ENCODE data around the gene FGD4. TPM values are rescaled to one million over a fixed set of nuclear protein-coding genes. Genes with fewer than 3 reads are reported as not detected.

FGD4 gene
- 0.59 and 3.0 TPM in 2 replicates for total RNA-seq (2014; rRNA removed; shearing (Covaris generic))

DNA sequence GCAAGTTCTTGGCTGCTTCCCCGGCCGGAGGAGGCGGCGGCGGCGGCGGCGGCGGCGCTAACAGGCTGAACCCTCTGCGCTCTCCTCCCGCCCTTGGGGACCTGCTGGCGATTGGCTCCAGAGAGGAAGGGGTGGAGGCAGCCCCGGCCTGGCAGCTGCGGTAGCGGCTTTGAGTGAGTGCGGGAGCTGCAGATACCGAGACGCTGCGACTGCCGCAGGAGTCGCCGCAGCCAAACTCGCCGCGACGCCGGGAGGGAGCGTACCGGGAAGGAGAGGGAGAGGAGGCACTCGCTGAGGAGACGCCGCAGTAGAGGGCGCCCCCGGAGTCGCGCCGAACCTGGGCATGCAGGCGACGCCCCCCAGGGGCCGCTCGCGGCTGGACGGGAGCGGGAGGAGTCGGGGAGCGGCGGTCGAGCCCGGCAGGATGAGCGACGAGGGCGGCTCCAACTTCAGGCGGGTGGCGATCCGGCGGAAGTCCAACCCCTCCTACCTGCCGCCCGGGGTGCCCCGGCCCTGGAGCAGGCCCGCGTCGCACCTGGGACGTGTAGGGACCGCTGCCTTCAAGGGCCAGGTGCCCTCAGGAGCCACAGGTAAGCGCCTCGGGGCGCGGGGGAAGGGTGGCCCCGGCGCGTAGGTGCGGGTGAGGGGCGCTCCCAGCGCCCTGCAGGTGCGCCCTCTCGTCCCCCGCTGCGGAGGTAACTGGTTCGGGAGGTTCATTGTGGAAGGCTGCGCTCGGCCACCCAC lies at the start of gene FGD4:
Gene FGD4 (plus strand): TSS at position 189 of the 744 bp plus-strand sequence.
- DNase-seq (ENCODE audit: low read depth), result peak; percentile 86

DNA sequence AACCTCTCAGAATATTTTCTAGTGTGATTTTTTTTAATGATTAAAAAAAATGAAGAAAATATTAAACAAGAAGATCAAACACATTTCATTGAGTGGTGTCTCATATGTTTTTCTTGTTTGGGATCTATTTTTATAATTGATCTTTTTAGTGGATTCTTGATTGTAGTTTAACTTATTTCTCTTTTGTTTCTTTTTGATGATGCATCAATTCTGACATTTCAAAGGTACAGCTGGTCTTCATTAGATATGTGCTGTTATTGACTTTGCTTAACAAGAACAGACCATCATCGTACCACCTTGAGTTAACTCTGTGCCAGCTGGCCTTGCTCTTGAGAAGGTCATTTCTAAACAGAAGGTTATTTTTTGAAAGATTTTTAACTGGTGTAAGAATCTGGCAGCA lies 45.8 kb upstream of the FGD4 start:
- DNase-seq (ENCODE audit: low read depth), result no peak

DNA sequence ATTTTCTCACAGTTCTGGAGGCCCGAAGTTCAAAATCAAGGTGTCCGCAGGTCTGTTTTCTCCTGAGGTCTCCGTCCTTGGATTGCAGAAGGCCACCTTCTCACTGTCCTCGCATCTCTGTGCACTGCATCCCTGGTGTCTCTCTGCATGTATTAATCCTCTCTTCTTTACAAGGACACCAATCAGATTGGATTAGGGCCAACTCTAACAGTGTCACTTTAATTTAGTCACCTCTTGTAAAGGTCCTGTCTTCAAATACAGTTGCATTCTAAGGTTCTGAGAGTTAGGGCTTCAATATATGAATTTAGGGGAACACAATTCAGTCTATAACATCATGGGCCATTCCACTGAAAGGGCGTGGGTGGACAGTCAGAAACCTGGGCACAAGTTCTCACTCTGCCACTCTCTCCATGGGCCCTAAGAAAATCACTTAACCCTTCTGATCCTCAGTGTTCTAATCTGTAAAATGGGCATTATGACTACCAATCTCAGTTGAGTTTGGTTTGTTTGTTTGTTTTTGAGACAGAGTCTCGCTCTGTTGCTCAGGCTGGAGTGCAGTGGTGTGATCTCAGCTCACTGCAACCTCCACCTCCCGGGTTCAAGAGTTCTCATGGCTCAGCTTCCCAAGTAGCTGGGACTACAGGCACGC lies 41.6 kb upstream of the FGD4 start:
- no peak for DNase-seq (ENCODE audit: low read depth)

DNA sequence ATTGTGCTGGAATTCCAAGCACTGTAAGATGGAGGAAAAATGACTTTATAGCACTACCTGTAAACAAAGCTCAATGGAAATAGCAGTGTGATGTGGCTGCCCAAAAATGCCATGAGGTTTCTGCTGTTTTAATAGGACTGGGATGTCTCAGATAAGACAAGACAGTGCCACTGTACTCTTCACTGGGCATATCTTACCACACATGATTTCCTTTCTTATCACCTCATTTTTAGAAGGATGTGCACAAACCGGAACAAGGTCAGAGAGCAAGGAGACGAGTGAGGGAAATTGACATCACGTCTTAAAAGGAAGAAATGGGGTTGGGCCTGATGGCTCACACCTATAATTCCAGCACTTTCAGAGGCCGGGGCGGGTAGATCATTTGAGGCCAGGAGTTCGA lies 38.4 kb upstream of the FGD4 start:
- DNase-seq (ENCODE audit: low read depth), result no peak

DNA sequence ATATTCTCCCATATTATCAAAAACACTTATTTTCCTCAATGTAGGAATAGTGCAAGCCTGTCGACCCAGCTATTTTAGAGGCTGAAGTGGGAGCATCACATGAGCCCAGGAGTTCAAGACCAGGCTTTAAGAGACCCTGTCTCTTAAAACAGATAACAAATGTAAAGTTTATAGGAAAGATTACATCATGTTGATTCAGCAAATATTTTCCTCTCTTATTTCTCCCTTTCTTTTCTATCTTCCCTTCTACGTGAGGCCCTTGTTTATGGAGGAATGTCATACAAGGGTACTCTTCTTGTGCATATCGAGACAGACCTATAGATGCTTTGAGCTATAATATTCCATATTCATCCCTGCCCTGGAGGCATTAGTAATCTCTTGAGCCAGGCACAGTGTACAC lies 36.5 kb upstream of the FGD4 start:
- DNase-seq (ENCODE audit: low read depth), result no peak

DNA sequence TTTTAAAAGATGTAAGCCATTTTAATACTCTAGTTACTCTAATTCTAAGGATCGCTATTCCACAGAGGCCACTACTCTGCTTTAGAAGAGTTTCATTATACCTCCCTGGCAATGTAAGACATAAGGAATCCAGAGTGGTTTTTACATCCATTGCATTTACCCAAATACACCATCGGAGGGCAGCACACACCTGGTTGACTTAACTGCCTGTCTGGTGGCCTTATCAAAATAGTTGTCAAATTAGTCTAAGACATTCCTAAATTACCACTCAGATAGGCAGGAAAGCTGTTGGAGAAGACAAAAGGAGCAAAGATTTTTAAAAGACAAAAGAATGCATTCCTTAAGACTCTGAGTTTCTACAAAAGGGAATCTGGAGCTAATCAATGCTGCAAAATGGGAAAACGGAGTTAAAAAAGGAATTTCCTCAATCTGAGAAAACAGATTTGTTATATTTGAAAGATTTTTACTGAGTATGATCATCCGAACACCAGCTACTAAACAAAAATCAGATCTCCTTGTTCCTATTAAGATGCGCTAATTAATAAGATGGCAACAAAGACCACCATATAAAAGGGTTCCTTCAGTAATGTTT lies 33.8 kb upstream of the FGD4 start:
- peak; percentile 71 for DNase-seq (ENCODE audit: low read depth)

DNA sequence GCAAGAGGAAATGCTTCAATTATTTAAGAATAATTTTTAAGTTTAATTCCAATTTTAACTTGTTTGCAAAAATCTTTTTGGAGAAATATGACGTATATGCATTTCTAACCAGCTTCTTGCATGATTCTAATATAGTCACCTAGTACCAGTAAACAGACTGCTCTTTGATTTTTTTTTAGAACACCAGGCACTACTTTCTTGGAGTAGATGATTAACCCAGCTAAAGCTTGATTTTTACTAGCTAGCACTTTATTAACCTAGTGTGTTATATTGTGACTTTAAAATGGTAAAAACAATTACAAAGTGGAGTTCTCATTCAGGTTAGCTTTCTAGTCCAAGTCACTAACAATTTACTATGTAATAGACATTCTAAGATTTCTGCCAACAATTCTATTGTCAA lies 32.6 kb upstream of the FGD4 start:
- DNase-seq (ENCODE audit: low read depth), result no peak

DNA sequence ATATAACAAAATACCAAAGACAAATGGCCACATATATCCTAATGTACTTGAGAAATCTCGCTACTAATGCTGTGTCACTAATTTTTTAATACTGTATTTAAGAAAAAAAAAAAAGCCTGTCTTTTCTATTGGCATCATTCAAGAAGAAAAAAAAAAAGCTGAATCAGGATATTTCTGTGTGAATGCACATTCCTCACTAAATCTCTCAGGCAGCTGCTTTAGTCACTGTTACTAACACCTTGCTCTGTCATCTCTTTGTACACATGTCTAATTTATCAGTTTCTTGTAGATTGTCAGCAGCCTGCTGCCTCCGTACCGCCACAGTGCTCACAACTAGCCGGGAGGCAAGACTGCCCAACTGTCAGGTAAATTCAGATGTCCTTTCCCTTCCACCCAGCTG lies 32.0 kb upstream of the FGD4 start:
- DNase-seq (ENCODE audit: low read depth), result no peak

DNA sequence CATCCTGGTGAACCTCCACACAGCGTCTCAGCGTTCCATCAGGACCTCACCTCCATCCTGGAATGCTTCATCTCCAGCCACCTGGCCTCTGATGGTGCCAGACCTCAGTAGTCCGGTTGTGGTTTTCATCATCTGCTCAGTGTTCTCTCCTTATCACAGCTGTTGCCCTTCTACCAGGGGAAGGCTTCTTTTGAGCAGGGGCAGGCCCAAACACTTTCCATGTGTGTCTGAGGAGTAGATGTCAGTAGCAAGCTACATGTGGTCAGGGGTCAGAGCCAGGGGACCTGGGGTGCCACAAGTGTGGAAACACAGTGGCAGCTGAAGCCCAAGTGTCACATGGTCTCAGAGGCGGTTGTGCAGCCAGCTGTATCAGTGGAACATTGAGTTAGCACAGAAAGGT lies 30.2 kb upstream of the FGD4 start:
- DNase-seq (ENCODE audit: low read depth), result no peak

DNA sequence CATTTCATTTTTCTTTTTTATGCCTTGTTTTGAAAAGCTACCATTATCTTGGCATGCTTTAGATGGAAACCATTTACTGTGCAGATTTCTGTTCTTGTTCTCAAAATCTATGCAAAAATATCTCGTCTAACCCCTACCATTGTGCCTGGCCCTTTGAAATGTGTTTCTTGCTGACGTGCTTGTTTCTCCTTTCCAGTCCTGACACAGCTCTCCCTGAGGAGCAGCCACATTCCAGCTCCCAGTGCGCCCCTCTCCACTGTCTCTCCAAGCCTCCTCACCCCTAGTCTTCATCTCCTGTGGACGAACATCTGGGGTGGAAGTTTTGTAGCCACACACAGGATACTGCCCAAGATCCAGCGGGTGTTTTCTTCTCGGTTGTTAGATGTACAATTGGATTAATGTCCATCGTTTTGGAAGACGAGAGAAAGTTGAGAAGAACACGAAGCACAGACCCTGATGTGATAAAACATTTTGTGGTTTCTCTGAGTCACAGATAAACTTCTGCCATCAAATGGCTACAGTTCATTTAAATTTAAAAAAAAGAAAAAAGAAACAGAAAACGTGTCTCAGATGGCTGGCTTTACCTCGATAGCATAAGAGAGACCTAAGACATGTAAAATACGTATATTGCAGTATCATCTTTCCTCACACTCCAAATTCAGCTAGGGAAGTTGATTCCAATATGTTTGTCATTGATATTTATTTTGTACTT lies 21.9 kb upstream of the FGD4 start:
- DNase-seq (ENCODE audit: low read depth), result no peak

DNA sequence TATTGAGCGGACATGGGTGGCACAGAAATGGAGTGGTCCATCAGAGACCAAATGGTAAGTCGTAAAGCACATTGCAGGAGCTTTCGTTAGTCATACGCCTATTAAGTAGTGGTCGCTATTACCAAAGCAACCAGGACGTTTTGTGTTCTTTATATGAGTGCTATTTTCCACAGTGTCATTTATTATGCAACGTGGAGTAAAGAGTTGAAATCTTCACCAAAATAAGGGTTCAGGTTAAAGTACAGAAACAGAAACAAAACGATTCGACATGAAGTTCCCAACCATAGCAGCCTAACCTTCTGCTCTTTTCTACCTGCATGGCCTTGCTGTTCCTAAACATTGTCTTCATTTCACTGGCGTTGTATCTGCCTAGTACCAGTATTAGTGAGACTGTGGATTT lies 20.1 kb upstream of the FGD4 start:
- no peak for DNase-seq (ENCODE audit: low read depth)

DNA sequence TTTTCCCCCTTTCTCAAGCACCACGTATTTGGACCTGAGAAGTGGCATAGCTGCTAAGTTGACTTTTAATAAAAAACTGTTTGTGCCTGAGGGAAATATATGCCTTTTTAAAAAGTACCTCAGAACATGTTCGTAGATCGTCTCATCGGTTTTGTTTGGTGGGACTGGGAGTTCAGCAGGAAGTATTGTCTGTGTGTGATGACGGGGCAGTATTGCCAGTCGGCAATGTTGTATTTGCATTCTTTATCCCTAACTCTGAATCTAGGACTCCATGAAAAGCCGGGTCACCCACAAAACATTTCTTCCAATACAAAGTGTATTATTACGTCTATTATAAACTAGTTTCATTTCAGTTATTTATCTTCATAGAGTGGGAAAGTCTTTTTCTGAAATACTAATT lies 19.7 kb upstream of the FGD4 start:
- DNase-seq (ENCODE audit: low read depth), result no peak

DNA sequence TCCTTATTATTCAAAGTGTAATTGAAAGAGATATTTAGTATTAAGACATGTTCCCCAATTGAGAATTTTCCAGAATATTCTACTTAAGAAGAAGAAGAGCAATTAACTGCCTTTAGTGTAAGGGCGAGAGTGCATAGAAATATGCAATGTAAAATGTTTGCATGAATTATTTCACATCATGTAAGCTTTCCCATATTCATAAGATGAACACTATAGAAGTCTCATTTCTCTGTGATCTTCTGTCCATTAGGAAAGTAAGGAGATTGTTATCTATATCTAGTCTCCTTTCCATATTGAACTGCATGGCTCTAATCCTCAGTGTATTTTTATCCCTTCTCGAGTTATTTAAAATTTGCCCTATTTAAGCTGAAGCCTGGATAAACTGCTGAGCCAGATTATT lies 17.1 kb upstream of the FGD4 start:
- DNase-seq (ENCODE audit: low read depth), result no peak

DNA sequence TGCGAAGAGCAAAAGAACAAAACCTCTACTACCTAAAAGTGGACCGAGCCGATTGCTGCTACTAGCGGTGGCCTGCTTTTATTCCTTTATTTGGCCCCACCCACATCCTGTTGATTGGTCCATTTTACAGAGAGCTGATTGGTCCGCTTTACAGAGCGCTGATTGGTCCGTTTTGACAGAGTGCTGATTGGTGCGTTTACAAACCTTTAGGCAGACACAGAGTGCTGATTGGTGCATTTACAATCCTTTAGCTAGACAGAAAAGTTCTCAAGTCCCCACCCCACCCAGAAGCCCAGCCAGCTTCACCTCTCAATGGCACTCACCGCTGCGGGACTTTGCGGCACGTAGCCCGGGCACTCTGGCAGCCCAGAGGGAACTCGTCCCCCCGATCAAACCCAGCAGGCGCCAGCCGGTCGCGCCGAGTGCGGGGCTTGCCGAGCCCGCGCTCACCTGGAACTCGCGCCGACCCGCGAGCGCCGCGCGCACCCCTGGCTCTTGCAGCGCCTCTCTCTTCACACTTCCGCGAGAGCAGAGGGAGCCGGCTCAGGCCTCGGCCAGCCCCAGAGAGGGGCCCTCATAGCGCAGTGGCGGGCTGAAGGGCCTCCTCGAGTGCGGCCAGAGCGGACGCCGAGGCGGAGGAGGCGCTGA lies 8.7 kb upstream of the FGD4 start:
- DNase-seq (ENCODE audit: low read depth), result no peak

DNA sequence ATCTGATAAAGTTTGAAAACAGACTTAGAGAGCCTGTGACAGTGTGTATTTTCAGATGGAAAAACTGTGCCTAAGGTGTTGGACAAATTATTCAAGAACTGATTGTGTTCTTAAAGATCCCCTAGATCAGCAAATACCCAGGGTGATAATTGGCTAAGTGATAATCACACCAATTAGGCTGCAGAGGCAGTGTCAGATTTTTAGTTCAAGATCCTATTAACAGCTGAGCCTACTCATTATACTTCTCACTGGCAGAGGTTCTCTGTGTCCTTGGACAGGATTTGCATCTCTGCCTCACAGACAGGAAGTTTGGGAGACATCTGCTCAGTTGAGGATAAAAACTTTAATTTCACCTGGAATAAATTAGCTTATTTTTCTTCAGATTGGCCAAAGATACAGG lies 4.3 kb upstream of the FGD4 start:
- DNase-seq (ENCODE audit: low read depth), result no peak

DNA sequence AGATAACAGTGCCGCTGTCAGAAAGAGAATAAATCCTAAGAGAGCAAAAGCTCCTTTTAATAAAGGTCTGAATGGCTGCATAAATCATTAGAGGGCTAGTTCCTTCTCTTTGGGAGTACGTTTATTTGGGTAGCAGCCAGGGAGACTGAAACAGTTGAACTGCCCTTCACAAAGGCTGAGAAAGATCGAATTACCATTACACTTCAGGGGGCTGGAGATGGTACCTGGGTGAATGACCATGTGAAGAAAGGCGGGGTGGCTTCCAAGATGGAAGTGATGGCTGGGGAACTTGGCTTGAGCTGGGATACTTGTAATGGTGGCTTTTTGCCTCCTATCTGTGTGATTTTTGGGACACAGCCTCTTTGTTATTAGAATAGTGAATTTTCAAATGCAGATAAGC lies 1.7 kb upstream of the FGD4 start:
- DNase-seq (ENCODE audit: low read depth), result no peak

DNA sequence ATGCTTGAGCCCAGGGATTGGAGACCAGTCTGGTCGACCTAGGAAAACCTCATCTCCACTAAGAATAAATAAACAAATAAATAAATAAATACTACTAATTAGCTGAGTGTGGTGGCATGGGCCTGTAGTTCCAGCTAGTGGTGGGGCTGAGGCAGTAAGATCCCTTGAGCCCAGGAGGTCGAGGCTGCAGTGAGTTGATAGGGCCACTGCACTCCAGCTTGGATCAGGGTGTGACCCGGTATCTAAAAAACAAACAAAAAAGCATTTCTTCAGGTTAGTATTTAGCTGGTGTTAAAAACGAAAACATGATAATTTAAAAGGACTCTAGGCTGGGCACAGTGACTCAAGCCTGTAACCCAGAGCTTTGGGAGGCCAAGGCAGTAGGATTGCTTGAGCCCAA lies 1.2 kb upstream of the FGD4 start:
- no peak for DNase-seq (ENCODE audit: low read depth)

DNA sequence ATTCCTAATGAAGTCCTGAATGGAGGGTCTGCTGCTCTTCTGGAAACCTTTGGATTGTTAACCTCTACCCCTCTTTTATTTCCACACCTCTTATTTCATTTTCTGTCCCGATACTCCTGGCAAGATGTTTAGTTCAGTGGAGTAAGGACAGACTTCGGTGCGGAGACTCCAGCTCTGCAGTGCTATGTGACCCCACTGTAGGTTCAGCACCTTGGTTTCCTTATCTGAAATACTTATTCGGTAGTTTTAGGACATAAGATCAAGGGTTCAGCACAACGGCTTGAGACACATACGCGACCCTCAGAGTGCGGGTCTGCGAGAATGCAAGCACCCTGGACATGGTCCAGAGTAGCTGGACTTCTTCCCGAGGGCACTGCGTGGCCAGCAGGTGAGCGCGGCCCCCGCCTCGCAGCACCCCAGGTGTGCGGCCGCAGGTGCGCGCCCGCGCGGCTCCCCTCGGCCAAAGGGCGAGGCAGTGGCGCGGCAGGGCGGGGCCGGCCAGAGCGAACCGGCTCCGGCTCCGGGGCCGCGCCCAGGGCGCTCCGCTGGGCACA lies 465 bp upstream of the FGD4 start:
- no peak for DNase-seq (ENCODE audit: low read depth)

DNA sequence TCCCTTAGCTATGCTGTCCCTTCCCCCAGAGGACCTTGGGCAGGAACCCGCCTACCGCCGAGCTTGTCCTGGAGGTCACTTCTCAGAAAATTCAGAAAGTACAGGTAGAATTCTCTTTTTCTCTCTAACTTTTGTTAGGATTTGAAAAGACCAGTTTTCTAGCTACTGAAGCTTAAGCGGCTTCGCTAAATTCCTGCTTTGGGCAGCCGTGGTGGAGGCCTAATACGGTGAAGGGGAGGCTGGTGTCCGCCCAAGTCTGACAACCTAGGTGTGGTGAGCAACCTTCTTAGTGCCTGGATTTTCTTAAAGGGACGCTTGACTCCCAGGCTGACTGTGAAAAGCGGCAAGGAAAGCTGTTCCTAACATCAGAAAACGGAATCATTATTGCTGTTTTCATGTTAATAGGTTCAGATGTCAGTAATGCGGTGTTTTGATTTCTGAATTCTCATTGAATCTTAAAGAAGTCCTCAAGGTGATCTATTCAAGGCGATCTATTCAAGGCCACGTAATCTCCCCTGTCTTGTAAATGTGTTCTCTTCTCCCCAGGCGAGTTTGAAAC lies 835 bp downstream of the FGD4 start:
- peak; percentile 10 for DNase-seq (ENCODE audit: low read depth)

DNA sequence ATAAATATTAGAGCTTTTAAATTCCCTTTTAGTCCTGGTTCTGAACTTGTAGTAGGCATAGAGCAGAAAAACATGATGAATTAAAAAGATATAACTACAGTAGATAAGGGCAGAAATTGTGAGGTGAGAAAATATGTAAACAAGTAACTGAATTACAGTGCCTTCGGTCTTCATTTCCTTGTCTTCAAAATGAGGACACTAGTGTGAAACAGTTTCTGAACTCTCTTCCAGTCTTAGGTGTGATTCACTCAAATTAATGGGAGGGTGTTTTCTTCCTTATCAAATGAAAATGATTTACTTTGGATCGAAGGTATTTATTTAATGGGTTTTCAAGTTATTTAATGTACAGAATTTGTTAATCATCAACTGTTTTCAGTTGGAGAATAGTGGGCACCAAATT lies 1.5 kb downstream of the FGD4 start:
- no peak for DNase-seq (ENCODE audit: low read depth)

DNA sequence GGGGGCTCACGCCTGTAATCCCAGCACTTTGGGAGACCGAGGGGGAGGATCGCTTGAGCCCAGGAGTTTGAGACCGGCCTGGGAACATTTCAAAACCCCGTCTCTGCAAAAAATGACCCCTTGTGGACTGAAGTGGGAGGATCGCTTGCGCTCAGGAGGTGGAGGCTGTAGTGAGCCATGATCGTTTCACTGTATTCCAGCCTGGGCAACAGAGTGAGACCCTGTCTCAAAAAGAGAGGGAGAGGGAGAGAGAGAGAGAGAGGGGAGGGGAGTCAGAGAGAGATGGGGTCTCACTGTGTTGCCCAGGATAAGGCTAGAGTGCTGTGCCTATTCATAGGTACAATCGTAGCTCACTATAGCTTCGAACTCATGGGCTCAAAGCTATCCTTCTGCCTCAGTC lies 2.8 kb downstream of the FGD4 start:
- DNase-seq (ENCODE audit: low read depth), result no peak

DNA sequence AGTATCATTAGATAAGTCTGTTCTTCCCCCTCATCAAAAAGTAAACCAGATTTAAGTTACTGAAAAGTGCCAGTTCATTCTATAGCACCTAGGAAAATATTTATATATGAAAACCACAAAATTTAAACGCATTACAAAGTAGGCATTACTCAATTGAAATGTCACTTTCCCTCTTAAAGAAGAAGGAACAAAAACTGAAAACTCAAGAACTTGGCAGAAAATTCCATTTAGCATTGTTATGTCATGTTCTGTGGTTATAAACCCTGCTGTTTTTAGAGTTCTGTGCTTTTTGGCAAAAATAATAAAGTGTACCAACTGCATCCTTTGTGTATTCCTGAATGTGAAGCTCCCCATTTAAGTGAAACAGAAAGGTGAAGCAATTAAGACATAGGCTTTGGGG lies 3.6 kb downstream of the FGD4 start:
- no peak for DNase-seq (ENCODE audit: low read depth)

All from M059J (cell line).